Karpas-422 (cell line): ENCODE results near the gene MYO1C. TPM values are rescaled to one million over a fixed set of nuclear protein-coding genes. Genes with fewer than 3 reads are reported as not detected.

ENCODE experiments used
- DNase-seq: peaks from one replicate; pipeline ENCODE4 v3.0.0-alpha.2; 2015
- H2AFZ ChIP-seq: fragments of 200-600 bp; sonication (generic); 2 replicates; pipeline ENCODE4 v1.6.1; 2014; ENCODE audit warnings: antibody characterized with exemption, low read length, mixed read lengths
- H3K27ac ChIP-seq: fragments of 200-600 bp; sonication (generic); 2 replicates; pipeline ENCODE4 v1.5.1; 2014; ENCODE audit warnings: mild to moderate bottlenecking, low read length, moderate library complexity
- H3K27me3 ChIP-seq: fragments of 200-600 bp; sonication (generic); 2 replicates; pipeline ENCODE4 v1.6.1; 2014; ENCODE audit warnings: low read length, mixed read lengths
- H3K36me3 ChIP-seq: fragments of 200-600 bp; sonication (generic); 2 replicates; pipeline ENCODE4 v1.6.1; 2014; ENCODE audit warnings: low read length, mixed read lengths; ENCODE audit not compliant: insufficient read depth
- H3K4me1 ChIP-seq: fragments of 200-600 bp; sonication (generic); 2 replicates; pipeline ENCODE4 v1.6.1; 2014; ENCODE audit warnings: mild to moderate bottlenecking, low read length, mixed read lengths
- H3K4me2 ChIP-seq: fragments of 200-600 bp; sonication (generic); 2 replicates; pipeline ENCODE4 v1.6.1; 2014; ENCODE audit warnings: low read length, low read depth, mild to moderate bottlenecking; ENCODE audit not compliant: poor library complexity, severe bottlenecking
- H3K4me3 ChIP-seq: fragments of 200-600 bp; sonication (generic); 2 replicates; pipeline ENCODE4 v1.5.1; 2014; ENCODE audit warnings: mild to moderate bottlenecking, antibody characterized with exemption, low read length, mixed read lengths
- H3K79me2 ChIP-seq: fragments of 200-600 bp; sonication (generic); 2 replicates; pipeline ENCODE4 v1.6.1; 2014; ENCODE audit warnings: mild to moderate bottlenecking, low read length, mixed read lengths
- H3K9ac ChIP-seq: fragments of 200-600 bp; sonication (generic); 2 replicates; pipeline ENCODE4 v1.6.0; 2014; ENCODE audit warnings: low read length
- H3K9me2 ChIP-seq: fragments of 200-600 bp; sonication (generic), shearing (Covaris generic); replicated peaks from 2 replicates; pipeline ENCODE4 v1.6.0; 2014; ENCODE audit warnings: mild to moderate bottlenecking, low read length, moderate library complexity; ENCODE audit not compliant: insufficient read depth
- H3K9me3 ChIP-seq: fragments of 300-700, 200-600 bp; sonication (generic); 2 replicates; pipeline ENCODE4 v1.6.1; 2014; ENCODE audit warnings: low read length, mixed read lengths
- H4K20me1 ChIP-seq: fragments of 200-600 bp; sonication (generic); 2 replicates; pipeline ENCODE4 v1.6.1; 2014; ENCODE audit warnings: mild to moderate bottlenecking, antibody characterized with exemption, low read length, low read depth; ENCODE audit not compliant: insufficient read depth
- total RNA-seq: library from RNA; depleted of rRNA; stranded (reverse); fragments of >200 nt; shearing (Covaris generic); gene quantifications from 2 replicates; pipeline ENCODE4 v1.2.3, GENCODE V29; 2014; ENCODE audit warnings: low replicate concordance

MYO1C gene
- total RNA-seq, 1 experiment from 2014 or later, result 14.7 TPM

DNA sequence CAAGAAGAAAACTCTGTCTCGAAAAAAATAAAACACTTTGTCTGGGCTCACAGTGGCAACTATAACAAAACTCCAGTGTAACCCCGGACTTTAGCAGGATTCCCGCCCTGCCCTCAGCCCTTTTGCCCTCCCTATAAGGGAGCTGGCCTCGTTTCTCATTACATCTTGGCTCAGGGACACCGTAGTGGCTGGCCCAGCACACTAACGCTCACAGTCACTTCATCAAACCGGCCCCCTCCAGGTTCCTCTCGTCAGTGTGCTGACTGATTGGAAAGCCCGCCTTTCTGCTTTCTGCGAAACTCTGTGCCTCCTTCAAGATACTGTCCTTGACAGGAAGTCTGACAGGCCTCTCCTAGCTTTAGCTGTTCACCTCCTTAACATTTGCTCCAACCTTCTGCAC is 11.2 kb upstream of the MYO1C start:
- Histone ChIP-seq H3K9me2 (no peaks in the 10 kb centered on the region), H3K4me3 (no peak overlapping the region), H3K9ac (no peak overlapping the region), H3K79me2 (no peaks in the 10 kb centered on the region), H3K4me1 (no peaks in the 10 kb centered on the region), H3K36me3 (no peaks in the 10 kb centered on the region), H3K9me3 (no peaks in the 10 kb centered on the region), H4K20me1 (no peaks in the 10 kb centered on the region), H2AFZ (no peak overlapping the region), H3K27ac (no peak overlapping the region), H3K27me3 (no peaks in the 10 kb centered on the region), H3K4me2 (no peak overlapping the region)
- DNase-seq, result no peak

DNA sequence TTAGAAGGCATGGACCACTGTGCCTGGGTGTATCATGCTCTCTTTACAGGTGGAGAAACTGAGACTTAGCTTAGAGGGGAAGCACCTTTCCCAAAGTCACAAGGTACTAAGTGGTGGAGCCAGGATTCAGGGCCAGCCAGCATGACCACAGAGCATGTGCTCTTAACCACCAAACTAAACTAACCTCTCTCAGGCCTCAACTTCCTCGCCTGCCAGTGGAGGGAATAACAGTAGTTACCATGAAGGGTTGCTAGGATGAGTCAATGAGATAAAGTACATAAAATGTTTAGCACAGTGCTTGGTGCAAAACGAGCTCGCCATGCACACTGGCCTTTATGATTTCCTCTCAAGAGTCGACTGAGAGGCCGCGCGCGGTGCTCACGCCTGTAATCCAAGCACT is 6.4 kb upstream of the MYO1C start:
- Histone ChIP-seq H3K9ac (no peak overlapping the region), H3K79me2 (no peaks in the 10 kb centered on the region), H3K27ac (no peak overlapping the region), H3K36me3 (no peaks in the 10 kb centered on the region), H3K9me3 (no peaks in the 10 kb centered on the region), H4K20me1 (no peaks in the 10 kb centered on the region), H3K27me3 (no peaks in the 10 kb centered on the region), H2AFZ (no peak overlapping the region), H3K4me3 (no peak overlapping the region), H3K4me2 (no peak overlapping the region), H3K4me1 (no peaks in the 10 kb centered on the region), H3K9me2 (no peaks in the 10 kb centered on the region)
- DNase-seq, result no peak

DNA sequence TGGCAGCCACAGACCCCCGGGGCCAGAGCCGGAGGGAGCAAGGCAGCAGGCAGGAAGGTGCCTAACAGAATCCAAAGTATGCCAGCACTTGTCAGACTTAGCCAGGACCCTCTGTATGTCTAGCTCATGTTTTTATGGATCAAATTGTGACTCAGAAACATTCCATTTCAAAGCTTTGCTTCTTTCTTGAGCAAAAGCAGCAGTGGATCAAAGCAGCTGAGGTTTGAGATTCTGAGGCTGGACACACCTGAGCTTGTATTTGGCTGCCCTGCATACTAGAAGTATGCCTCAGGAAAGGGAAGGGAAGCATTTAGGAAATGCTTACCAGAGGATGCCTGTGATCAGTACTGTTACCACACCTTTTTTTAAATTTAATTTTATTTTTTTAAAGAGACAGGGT is 5.7 kb upstream of the MYO1C start:
- Histone ChIP-seq H3K9ac (no peak overlapping the region), H2AFZ (no peak overlapping the region)
- no peak for DNase-seq

DNA sequence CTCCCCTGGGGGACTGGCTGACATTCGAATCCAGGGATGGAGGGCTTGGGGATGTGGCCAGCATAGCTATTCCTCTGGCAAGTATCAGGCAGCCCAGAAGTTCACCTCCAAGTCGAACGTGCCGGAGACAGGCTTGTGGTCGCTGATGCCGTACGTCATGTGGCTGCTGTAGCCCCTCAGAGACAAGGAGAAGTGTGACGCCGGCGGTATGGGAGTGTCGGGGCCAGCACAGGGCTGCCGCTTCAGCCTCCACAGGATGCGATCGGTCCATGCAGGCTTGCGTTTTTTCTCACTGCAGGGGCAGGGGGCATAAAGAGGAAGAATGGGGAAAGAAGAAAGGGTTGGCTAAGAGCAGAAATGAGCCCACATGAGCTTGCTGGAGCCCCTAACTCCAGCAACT is 5.3 kb upstream of the MYO1C start:
- no peaks in the 10 kb centered on the region for H3K9me2 ChIP-seq
- H3K4me3 ChIP-seq, result no peak overlapping the region
- no peaks in the 10 kb centered on the region for H3K27me3 ChIP-seq
- H3K9me3 ChIP-seq, result no peaks in the 10 kb centered on the region
- H3K36me3 ChIP-seq, result no peaks in the 10 kb centered on the region
- H3K4me2 ChIP-seq, result no peak overlapping the region
- no peaks in the 10 kb centered on the region for H4K20me1 ChIP-seq
- no peak overlapping the region for H3K27ac ChIP-seq
- DNase-seq, result no peak
- H2AFZ ChIP-seq, result no peak overlapping the region
- no peaks in the 10 kb centered on the region for H3K79me2 ChIP-seq
- H3K4me1 ChIP-seq, result no peaks in the 10 kb centered on the region
- H3K9ac ChIP-seq, result no peak overlapping the region

More for the DNA sequence above, 5.7 kb upstream of the MYO1C start:
- Histone ChIP-seq H3K27me3 (no peaks in the 10 kb centered on the region), H3K4me3 (no peak overlapping the region), H3K36me3 (no peaks in the 10 kb centered on the region), H3K27ac (no peak overlapping the region), H3K4me2 (no peak overlapping the region), H3K9me3 (no peaks in the 10 kb centered on the region), H3K9me2 (no peaks in the 10 kb centered on the region), H3K79me2 (no peaks in the 10 kb centered on the region), H3K4me1 (no peaks in the 10 kb centered on the region), H4K20me1 (no peaks in the 10 kb centered on the region)

DNA sequence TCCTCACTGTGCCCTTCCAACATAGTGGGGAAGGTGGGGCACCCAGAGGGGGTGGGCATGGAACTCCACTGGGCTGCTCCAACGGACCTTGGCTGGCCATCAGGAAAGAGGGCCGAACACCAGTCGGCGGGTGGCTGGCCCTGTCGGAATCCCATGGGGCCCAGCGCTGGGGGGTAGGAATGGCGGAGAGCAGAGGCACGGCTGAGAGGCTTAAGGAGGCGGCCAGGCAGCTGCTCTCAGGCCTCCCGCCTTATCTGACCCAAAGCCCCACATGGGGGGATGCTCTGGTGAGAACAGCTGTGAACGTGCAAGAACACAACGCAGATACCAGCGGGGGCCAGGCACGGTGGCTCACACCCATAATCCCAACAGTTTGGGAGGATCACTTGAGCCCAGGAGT is 4.4 kb upstream of the MYO1C start:
- no peak overlapping the region for H3K27ac ChIP-seq

DNA sequence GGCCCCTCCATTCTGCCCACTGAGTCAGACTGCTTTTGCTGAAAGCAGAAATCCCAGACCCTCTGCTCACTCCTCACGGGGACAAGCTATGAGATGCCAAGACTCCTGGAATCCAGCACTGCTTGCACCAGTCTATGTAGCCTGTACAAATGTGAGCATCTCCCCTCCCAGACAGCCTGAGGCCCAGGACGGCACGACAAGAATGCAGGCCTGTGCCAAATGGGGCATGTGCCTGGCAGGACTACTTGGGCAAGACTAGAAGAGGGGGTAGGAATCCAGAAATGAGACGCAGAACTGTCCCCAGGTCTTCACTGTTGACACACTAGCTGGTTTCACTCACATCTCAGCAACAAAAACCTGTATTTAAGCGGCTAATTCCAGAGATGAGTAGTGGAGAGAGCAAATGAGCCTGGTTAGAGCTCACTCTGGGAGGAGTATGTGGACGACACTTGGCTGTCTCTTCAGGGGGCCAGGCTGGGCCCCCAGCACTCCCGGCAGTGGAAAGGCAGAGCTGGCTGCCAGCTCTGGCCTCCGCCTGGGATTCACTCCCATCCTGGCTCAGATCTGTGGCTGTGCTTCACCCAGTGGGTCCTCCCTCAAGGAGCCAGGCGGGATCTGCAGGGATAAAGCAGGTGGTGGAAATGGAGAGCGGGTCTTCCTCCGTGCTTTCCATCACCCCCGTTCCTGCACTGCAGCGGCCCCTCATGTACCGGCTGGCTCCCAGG is 2.9 kb upstream of the MYO1C start:
- Histone ChIP-seq H2AFZ (no peak overlapping the region), H3K4me3 (no peak overlapping the region), H3K4me1 (peaks cover 13% of the 10 kb centered on the region), H3K36me3 (no peaks in the 10 kb centered on the region), H3K27me3 (no peaks in the 10 kb centered on the region), H3K79me2 (no peaks in the 10 kb centered on the region), H3K9me3 (no peaks in the 10 kb centered on the region), H4K20me1 (no peaks in the 10 kb centered on the region), H3K9ac (no peak overlapping the region), H3K4me2 (no peak overlapping the region), H3K27ac (no peak overlapping the region), H3K9me2 (no peaks in the 10 kb centered on the region)
- DNase-seq, result no peak

More for the DNA sequence above, 4.4 kb upstream of the MYO1C start:
- H3K79me2 ChIP-seq, result no peaks in the 10 kb centered on the region
- H3K9me2 ChIP-seq, result no peaks in the 10 kb centered on the region
- no peak for DNase-seq
- H3K4me1 ChIP-seq, result peaks cover 6% of the 10 kb centered on the region
- H3K9ac ChIP-seq, result no peak overlapping the region
- H4K20me1 ChIP-seq, result no peaks in the 10 kb centered on the region
- no peak overlapping the region for H2AFZ ChIP-seq
- H3K9me3 ChIP-seq, result no peaks in the 10 kb centered on the region
- H3K36me3 ChIP-seq, result no peaks in the 10 kb centered on the region
- H3K4me2 ChIP-seq, result no peak overlapping the region
- no peak overlapping the region for H3K4me3 ChIP-seq
- no peaks in the 10 kb centered on the region for H3K27me3 ChIP-seq

DNA sequence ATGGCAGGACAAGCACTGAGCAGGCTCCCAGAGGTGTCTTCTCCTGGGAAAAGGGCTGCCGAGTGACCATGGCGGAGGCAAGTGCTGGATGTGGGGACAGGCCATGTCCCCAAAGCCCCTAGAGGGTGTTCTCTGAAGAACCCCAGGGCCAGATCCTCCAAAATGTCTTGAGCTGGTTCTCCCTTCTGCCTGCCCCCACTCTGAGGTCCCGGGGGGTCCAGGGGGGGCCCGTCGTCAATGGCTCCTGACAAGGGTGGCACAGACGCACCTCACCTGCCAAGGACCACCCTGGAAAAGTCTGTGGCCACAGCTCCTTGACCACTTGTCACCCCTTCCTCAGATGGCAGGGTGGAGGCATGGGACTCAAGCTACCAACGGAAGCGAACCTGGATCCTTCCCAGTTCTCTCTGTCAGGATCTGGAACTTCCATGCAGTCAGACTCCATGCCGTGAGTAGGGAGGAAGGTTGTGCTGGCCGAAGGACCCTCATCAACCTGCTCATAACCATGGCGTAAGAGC is 2.3 kb upstream of the MYO1C start:
- no peaks in the 10 kb centered on the region for H3K9me2 ChIP-seq
- no peaks in the 10 kb centered on the region for H3K27me3 ChIP-seq
- H3K4me3 ChIP-seq, result no peak overlapping the region
- H3K79me2 ChIP-seq, result no peaks in the 10 kb centered on the region
- no peaks in the 10 kb centered on the region for H3K36me3 ChIP-seq
- peaks cover 15% of the 10 kb centered on the region for H3K4me1 ChIP-seq
- no peak overlapping the region for H3K9ac ChIP-seq
- no peaks in the 10 kb centered on the region for H4K20me1 ChIP-seq
- no peak overlapping the region for H3K4me2 ChIP-seq
- H3K27ac ChIP-seq, result no peak overlapping the region
- DNase-seq, result no peak
- no peaks in the 10 kb centered on the region for H3K9me3 ChIP-seq
- no peak overlapping the region for H2AFZ ChIP-seq

DNA sequence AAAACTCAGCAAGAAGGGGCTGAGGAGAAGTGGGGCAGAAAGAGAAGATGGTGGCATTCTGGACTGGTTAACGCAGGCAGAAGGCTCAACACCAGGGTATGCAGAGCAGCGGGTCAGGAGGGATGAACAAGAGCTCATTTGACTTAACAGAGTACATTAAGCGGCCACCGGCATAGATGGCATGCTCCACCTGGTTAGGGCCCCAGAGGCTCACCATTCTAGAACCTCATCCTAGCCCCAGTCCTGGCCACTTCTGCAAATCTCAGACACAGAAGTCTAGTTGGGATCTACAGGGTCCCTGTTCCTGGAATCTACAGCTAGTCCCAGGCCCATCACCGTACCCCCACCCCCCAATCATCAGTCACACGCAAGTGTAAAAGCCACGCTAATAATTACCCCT is 1.7 kb upstream of the MYO1C start:
- Histone ChIP-seq H3K36me3 (no peaks in the 10 kb centered on the region), H3K27me3 (no peaks in the 10 kb centered on the region), H3K4me3 (no peak overlapping the region), H3K9ac (no peak overlapping the region), H3K4me1 (peaks cover 15% of the 10 kb centered on the region), H4K20me1 (no peaks in the 10 kb centered on the region), H3K9me3 (no peaks in the 10 kb centered on the region), H2AFZ (no peak overlapping the region), H3K79me2 (no peaks in the 10 kb centered on the region), H3K27ac (no peak overlapping the region), H3K9me2 (no peaks in the 10 kb centered on the region), H3K4me2 (no peak overlapping the region)
- DNase-seq, result no peak
